ENCODE results near the gene SRPX. TPM values are rescaled to one million over a fixed set of nuclear protein-coding genes. Genes with fewer than 3 reads are reported as not detected.

The SRPX gene
- total RNA-seq, 4 donors from 2014 or later, result 64.0 to 165 (median 135) TPM

DNA sequence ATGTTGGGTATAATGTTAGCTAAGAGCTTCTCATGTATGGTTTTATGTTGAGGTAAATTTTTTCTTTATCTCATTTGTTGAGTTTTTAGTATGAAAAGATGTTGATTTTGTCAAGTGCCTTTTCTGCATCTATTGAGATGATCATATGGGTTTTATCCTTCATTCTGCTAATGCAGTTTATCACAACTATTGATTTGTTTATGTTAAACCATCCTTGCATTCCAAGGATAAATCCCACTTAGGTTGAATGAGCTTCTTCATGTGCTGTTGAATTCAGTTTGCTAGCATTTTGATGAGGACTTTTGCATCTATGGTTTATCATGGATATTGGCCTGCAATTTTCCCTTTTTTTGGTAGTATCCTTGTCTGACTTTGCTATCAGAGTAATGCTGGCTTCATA, 121.0 kb downstream of the SRPX start:
- peaks cover 0 to 7% of the 10 kb centered on the region in 2 donors for H3K27me3 ChIP-seq
- no peak for DNase-seq (ENCODE audit: low spot score in 2 of 2)
- TF ChIP-seq EP300 (IDR thresholded peaks at IDR 0.05) (no peak), POLR2A (IDR thresholded peaks at IDR 0.05) (no peak)
- TF ChIP-seq, protein P1, sequence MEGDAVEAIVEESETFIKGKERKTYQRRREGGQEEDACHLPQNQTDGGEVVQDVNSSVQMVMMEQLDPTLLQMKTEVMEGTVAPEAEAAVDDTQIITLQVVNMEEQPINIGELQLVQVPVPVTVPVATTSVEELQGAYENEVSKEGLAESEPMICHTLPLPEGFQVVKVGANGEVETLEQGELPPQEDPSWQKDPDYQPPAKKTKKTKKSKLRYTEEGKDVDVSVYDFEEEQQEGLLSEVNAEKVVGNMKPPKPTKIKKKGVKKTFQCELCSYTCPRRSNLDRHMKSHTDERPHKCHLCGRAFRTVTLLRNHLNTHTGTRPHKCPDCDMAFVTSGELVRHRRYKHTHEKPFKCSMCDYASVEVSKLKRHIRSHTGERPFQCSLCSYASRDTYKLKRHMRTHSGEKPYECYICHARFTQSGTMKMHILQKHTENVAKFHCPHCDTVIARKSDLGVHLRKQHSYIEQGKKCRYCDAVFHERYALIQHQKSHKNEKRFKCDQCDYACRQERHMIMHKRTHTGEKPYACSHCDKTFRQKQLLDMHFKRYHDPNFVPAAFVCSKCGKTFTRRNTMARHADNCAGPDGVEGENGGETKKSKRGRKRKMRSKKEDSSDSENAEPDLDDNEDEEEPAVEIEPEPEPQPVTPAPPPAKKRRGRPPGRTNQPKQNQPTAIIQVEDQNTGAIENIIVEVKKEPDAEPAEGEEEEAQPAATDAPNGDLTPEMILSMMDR (IDR thresholded peaks at IDR 0.05), result no peak
- no peaks in the 10 kb centered on the region for H3K36me3 ChIP-seq
- H3K9me3 ChIP-seq, result no peaks in the 10 kb centered on the region
- H3K4me3 ChIP-seq, result no peak overlapping the region
- no peaks in the 10 kb centered on the region for H3K4me1 ChIP-seq
- H3K27ac ChIP-seq, result no peak overlapping the region

Other genes with a start within 250 kb of the SRPX start
- under 1 TPM; 0.21 to 0.78 (median 0.37) TPM for gene SYTL5, start 214.3 kb downstream of the SRPX start, total RNA-seq
- 10 to 100 TPM; 28.9 to 89.8 (median 80.0) TPM for gene RPGR, start 106.6 kb upstream of the SRPX start, total RNA-seq
- gene OTC, start 131.7 kb upstream of the SRPX start, total RNA-seq, result 1 to 10 TPM in 1 of 4 donors, under 1 TPM in 1, not detected in 2; 0.87 to 3.3 TPM

All from tibial nerve (tissue), 4 donors.